ENCODE measurements around the gene MYH1. TPM values are rescaled to one million over a fixed set of nuclear protein-coding genes. Genes with fewer than 3 reads are reported as not detected.

MYH1 gene
- total and polyA plus RNA-seq, 2 of the 13 experiments (the other 11 are each of a cell fraction or from before 2014, with no cell fraction given), result 0.01 TPM; not detected in 1

DNA sequence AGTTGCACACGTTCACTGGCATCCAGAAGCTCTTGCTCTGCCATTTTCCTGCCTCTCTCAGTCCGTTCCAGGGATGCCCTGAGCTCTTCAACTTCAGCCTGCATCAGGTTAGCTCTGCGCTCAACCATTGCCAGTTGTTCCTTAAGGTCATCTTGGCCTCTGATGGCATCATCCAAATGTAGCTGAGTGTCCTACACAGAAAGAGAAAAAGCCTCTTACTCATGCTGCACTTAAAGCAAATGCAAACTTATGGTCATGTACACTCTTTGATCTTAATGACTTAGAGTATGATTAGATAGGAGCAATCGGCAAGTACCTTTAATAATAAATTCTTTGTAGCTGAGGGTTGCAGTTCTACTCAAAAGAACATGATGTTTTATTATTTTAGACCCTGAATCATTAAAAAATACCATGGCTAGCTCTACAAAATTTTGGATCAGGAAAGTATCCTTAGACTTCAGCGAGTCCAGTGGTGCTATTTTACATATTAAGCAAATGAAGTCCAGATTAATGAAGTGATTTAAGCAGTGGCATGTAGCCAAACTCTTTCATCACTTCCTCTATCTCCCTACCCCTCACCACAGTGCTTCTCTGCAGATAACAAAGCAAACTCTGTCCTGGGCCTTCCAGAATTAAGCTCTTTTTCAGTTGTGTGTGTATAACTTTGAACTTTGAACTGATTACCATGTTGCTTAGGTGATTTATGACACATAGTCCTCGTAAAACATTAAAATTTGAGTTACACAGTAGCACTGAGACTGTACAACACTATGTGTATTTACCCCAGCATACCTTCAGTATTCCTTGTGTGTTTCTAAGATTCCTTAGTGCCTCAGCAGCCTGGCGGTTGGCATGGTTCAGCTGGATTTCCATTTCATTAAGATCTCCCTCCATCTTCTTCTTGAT, 71.1 kb downstream of the MYH1 start (continued):
- TF ChIP-seq HHEX (CRISPR knock-in tag; IDR thresholded peaks at IDR 0.05) (0 out of 2 replicates have a peak, but pooled peaks have one; percentile 53), MED1 (CRISPR knock-in tag; IDR thresholded peaks at IDR 0.05) (peak; percentile 70), SNAPC4 (CRISPR knock-in tag; IDR thresholded peaks at IDR 0.05) (peak; percentile 85), ZNF3 (CRISPR knock-in tag; IDR thresholded peaks at IDR 0.05) (0 out of 2 replicates have a peak, but pooled peaks have one; percentile 34), SIN3B (IDR thresholded peaks at IDR 0.05; ENCODE audit: low read length) (no peak), ZNF234 (CRISPR knock-in tag; conservative IDR thresholded peaks at IDR 0.05) (no peak), TBX2 (CRISPR knock-in tag; IDR thresholded peaks at IDR 0.05; ENCODE audit: borderline replicate concordance) (peak; percentile 78), GATAD2A (CRISPR knock-in tag; IDR thresholded peaks at IDR 0.05) (peak; percentile 73), ISL2 (CRISPR knock-in tag; IDR thresholded peaks at IDR 0.05) (peak; percentile 37; the same call in 1 of the 2 replicates), NCOA2 (CRISPR knock-in tag; IDR thresholded peaks at IDR 0.05) (peak; percentile 68; the same call in 1 of the 2 replicates), U2AF1 (optimal IDR thresholded peaks at IDR 0.05; ENCODE audit: low read depth, low read length) (no peak), FOXK2 (IDR thresholded peaks at IDR 0.05) (peak; percentile 54; the same call in 1 of the 2 replicates), ZNF205 (CRISPR knock-in tag; IDR thresholded peaks at IDR 0.05) (peak; percentile 77), FOXO1 (CRISPR knock-in tag; IDR thresholded peaks at IDR 0.05) (peak; percentile 51; the same call in 1 of the 2 replicates), JUN (CRISPR knock-in tag; IDR thresholded peaks at IDR 0.05) (0 out of 2 replicates have a peak, but pooled peaks have one; percentile 34), SOX13 (IDR thresholded peaks at IDR 0.05) (no peak), SOX13 (CRISPR knock-in tag; conservative IDR thresholded peaks at IDR 0.05 in 1 of 2, IDR thresholded peaks at IDR 0.05 in 1 of 2) (peak in 1 of 2 experiments; percentile 74; a peak in 2 of 4 replicates), KDM6A (CRISPR knock-in tag; IDR thresholded peaks at IDR 0.05; ENCODE audit: low read depth) (peak; percentile 71), GTF3A (CRISPR knock-in tag; conservative IDR thresholded peaks at IDR 0.05) (no peak), EP300 (IDR thresholded peaks at IDR 0.05; ENCODE audit: low read depth in 2 of 2, low read length in 2 of 2) (peak; percentile 77 to 87; a peak in 3 of 4 replicates), EP300 (CRISPR knock-in tag; IDR thresholded peaks at IDR 0.05; ENCODE audit: borderline replicate concordance) (peak; percentile 50; the same call in 1 of the 2 replicates), ASH2L (IDR thresholded peaks at IDR 0.05; ENCODE audit: insufficient read length, low read depth, low read length) (peak; percentile 95), ATF1 (CRISPR knock-in tag; IDR thresholded peaks at IDR 0.05) (peak; percentile 45; the same call in 1 of the 2 replicates), HDAC2 (CRISPR knock-in tag; IDR thresholded peaks at IDR 0.05) (peak; percentile 20; the same call in 1 of the 2 replicates), ZFX (CRISPR knock-in tag; IDR thresholded peaks at IDR 0.05; ENCODE audit: low read depth) (peak; percentile 22; the same call in 1 of the 2 replicates)
- TF ChIP-seq, protein P1, sequence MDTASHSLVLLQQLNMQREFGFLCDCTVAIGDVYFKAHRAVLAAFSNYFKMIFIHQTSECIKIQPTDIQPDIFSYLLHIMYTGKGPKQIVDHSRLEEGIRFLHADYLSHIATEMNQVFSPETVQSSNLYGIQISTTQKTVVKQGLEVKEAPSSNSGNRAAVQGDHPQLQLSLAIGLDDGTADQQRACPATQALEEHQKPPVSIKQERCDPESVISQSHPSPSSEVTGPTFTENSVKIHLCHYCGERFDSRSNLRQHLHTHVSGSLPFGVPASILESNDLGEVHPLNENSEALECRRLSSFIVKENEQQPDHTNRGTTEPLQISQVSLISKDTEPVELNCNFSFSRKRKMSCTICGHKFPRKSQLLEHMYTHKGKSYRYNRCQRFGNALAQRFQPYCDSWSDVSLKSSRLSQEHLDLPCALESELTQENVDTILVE (CRISPR knock-in tag; IDR thresholded peaks at IDR 0.05), result 0 out of 2 replicates have a peak, but pooled peaks have one; percentile 15
